GM12878 (cell line): Measurements from ENCODE around the gene WNT9A. TPM values are rescaled to one million over a fixed set of nuclear protein-coding genes. Genes with fewer than 3 reads are reported as not detected.

Source experiments
- ATAC-seq: fragments of 200-7000 bp; cut with Tn5 transposase; 3 replicates; pipeline ENCODE4 v1.9.1; 2020; ENCODE audit warnings: mild to moderate bottlenecking, moderate library complexity
- BruUV-seq: library from RNA; stranded (reverse); fragments of 400-500 nt; replicated peaks from 2 replicates; lab custom pipeline; 2021; lab: Mats Ljungman, UMichigan
- CTCF ChIA-PET: fragments of 300-600 bp; sonication (Branson Sonifier 250); formaldehyde crosslinking; extraction: SDS; loops from one replicate; lab custom pipeline; 2021; ENCODE audit warnings: inconsistent platforms; lab: Yijun Ruan, JAX
- POLR2A ChIA-PET: fragments of 350-600 bp; formaldehyde crosslinking; extraction: SDS; loops from one replicate; lab custom pipeline; 2021; ENCODE audit warnings: inconsistent platforms; lab: Charles Lee
- RAD21 ChIA-PET: fragments of 300-600 bp; sonication (Branson Sonifier 250); formaldehyde crosslinking; loops from one replicate; lab custom pipeline; 2023; ENCODE audit warnings: antibody characterized with exemption; ENCODE audit not compliant: unreplicated experiment; lab: Charles Lee
- SMC1A ChIA-PET: fragments of 300-600 bp; sonication (Branson Sonifier 250); formaldehyde crosslinking; loops from one replicate; lab custom pipeline; 2023; ENCODE audit not compliant: unreplicated experiment, uncharacterized antibody; lab: Charles Lee
- DNase-seq: peaks from one replicate; pipeline ENCODE4 v3.0.0-alpha.2; 2011; ENCODE audit warnings: low read depth, low spot score
- FAIRE-seq: peaks from 3 replicates; lab custom pipeline; 2011; peaks lifted over from hg19 to GRCh38; lab: Jason Lieb, UNC
- H2AFZ ChIP-seq: 2 replicates; pipeline ENCODE4 v1.6.0; 2011; ENCODE audit warnings: low read depth, low read length, control low read depth; ENCODE audit not compliant: control insufficient read depth
- H3K27ac ChIP-seq: 2 replicates; pipeline ENCODE4 v1.5.1; 2011; ENCODE audit warnings: control low read depth; ENCODE audit not compliant: control insufficient read depth, insufficient read depth
- H3K27me3 ChIP-seq, 2 experiments: replicated peaks in 1 of 2; 2 replicates each; pipeline versions ENCODE4 v1.6.0 to v1.6.1; 2011; ENCODE audit warnings: low read length in 1 of 2; ENCODE audit not compliant: control insufficient read depth in 2 of 2, insufficient read depth in 2 of 2
- H3K36me3 ChIP-seq, 2 experiments: 2 replicates each; pipeline ENCODE4 v1.5.1; 2011; ENCODE audit warnings: low read length in 1 of 2; ENCODE audit not compliant: control insufficient read depth in 2 of 2, insufficient read depth in 2 of 2
- H3K4me1 ChIP-seq: 2 replicates; pipeline ENCODE4 v1.6.1; 2011; ENCODE audit warnings: mild to moderate bottlenecking, low read length, moderate library complexity, mixed read lengths; ENCODE audit not compliant: control insufficient read depth, insufficient read depth
- H3K4me2 ChIP-seq: 2 replicates; pipeline ENCODE4 v1.6.0; 2011; ENCODE audit warnings: control low read depth; ENCODE audit not compliant: control insufficient read depth, insufficient read depth
- H3K4me3 ChIP-seq: fragments of 200-600 bp; sonication (generic); 2 replicates; pipeline ENCODE4 v1.5.1; 2016
- H3K79me2 ChIP-seq: 2 replicates; pipeline ENCODE4 v1.6.0; 2011; ENCODE audit warnings: low read length; ENCODE audit not compliant: control insufficient read depth, insufficient read depth
- H3K9ac ChIP-seq: 2 replicates; pipeline ENCODE4 v1.8.0; 2011; ENCODE audit warnings: low read length, control low read depth, mixed read lengths; ENCODE audit not compliant: control insufficient read depth, insufficient read depth
- H3K9me3 ChIP-seq: replicated peaks from 3 replicates; pipeline ENCODE4 v1.5.1; 2011; ENCODE audit warnings: mild to moderate bottlenecking, low read length; ENCODE audit not compliant: control insufficient read depth, insufficient read depth
- H4K20me1 ChIP-seq: 2 replicates; pipeline ENCODE4 v1.6.0; 2011; ENCODE audit not compliant: control insufficient read depth, insufficient read depth
- ATF2 ChIP-seq: IDR thresholded peaks from 2 replicates; pipeline ENCODE4 v1.6.1; 2012; ENCODE audit warnings: low read length, inconsistent platforms
- E2F8 ChIP-seq: fragments of 450-650 bp; IDR thresholded peaks from 2 replicates; pipeline ENCODE4 v1.6.1; 2018; ENCODE audit warnings: mild to moderate bottlenecking, low read depth, moderate library complexity; ENCODE audit not compliant: partially characterized antibody
- E4F1 ChIP-seq: fragments of 450-650 bp; IDR thresholded peaks from 2 replicates; pipeline ENCODE4 v1.6.1; 2018; ENCODE audit warnings: borderline replicate concordance, mild to moderate bottlenecking; ENCODE audit not compliant: partially characterized antibody
- ELK1 ChIP-seq: IDR thresholded peaks from 2 replicates; pipeline ENCODE4 v1.6.1; 2012; ENCODE audit warnings: low read depth, low read length, improper control_type of control experiment
- HDAC2 ChIP-seq: fragments of 200-600 bp; sonication (generic); IDR thresholded peaks from 2 replicates; pipeline ENCODE4 v1.6.1; 2017
- KDM1A ChIP-seq: fragments of 200-600 bp; sonication (generic); IDR thresholded peaks from 2 replicates; pipeline ENCODE4 v1.6.1; 2016; ENCODE audit warnings: borderline replicate concordance
- MEF2B ChIP-seq: fragments of 450-650 bp; IDR thresholded peaks from 2 replicates; pipeline ENCODE4 v1.6.1; 2018; ENCODE audit warnings: mild to moderate bottlenecking, moderate library complexity; ENCODE audit not compliant: partially characterized antibody, poor library complexity, severe bottlenecking
- MYB ChIP-seq: fragments of 150-350 bp; IDR thresholded peaks from 2 replicates; pipeline ENCODE4 v1.6.1; 2014; ENCODE audit warnings: mild to moderate bottlenecking, low read depth, low read length, borderline replicate concordance
- PKNOX1 ChIP-seq: fragments of 450-650 bp; IDR thresholded peaks from 2 replicates; pipeline ENCODE4 v1.6.1; 2016; ENCODE audit warnings: mild to moderate bottlenecking
- POLR2A ChIP-seq: IDR thresholded peaks from 2 replicates; pipeline ENCODE4 v1.6.1; 2011; ENCODE audit warnings: low read depth, mild to moderate bottlenecking, low read length
- POLR2AphosphoS2 ChIP-seq: IDR thresholded peaks from 2 replicates; pipeline ENCODE4 v1.6.1; 2011; ENCODE audit warnings: low read depth, mild to moderate bottlenecking, low read length, improper control_type of control experiment, moderate library complexity
- SP1 ChIP-seq: IDR thresholded peaks from one replicate; pipeline ENCODE4 v1.6.1; 2011; ENCODE audit warnings: low read depth, low read length
- STAT1 ChIP-seq: fragments of 450-650 bp; conservative IDR thresholded peaks from 2 replicates; pipeline ENCODE4 v1.6.1; 2014; ENCODE audit warnings: antibody characterized with exemption, mild to moderate bottlenecking
- SUPT20H ChIP-seq: IDR thresholded peaks from 2 replicates; pipeline ENCODE4 v1.6.1; 2011; ENCODE audit warnings: low read depth, mild to moderate bottlenecking, low read length, moderate library complexity, borderline replicate concordance; ENCODE audit not compliant: control insufficient read depth
- ZNF384 ChIP-seq: IDR thresholded peaks from 2 replicates; pipeline ENCODE4 v1.6.1; 2012; ENCODE audit warnings: low read depth, mild to moderate bottlenecking, low read length, improper control_type of control experiment, borderline replicate concordance
- WGBS: methylation state at CpG from one replicate; pipeline ENCODE4 v1.1.6; 2016; ENCODE audit warnings: low lambda C conversion rate; ENCODE audit not compliant: insufficient replicate concordance, insufficient coverage; ENCODE audit errors: missing lambda C conversion rate; 5-methylcytosine and 5-hydroxymethylcytosine counted together
- in situ Hi-C: fragments of 300-500 bp; cut with MboI; formaldehyde crosslinking; loops from 9 replicates; pipeline ENCODE4 v1.14.3; 2018; ENCODE audit warnings: mixed read lengths
- intact Hi-C: fragments of 100-400 bp; cut with micrococcal nuclease; formaldehyde crosslinking; loops from one replicate; pipeline ENCODE4 v1.14.2; 2022; ENCODE audit not compliant: unreplicated experiment
- polyA plus RNA-seq, 11 experiments: library from polyadenylated mRNA; depleted of rRNA in 4 of 11; unstranded in 6 of 11; stranded (reverse) in 5 of 11; fragments of >200 nt; fragmentation: Nextera tagmentation in 4 of 11; fragmentation: Illumina TruSeq in 1 of 11; extraction: Ambion mirVana in 4 of 11; extraction: Trizol in 1 of 11; gene quantifications; 1 replicate in 1 of 11; 2 replicates in 10 of 11; pipeline versions ENCODE4 v1.2.1 to v1.2.3, GENCODE V29; 2011 to 2016; ENCODE audit warnings: inconsistent platforms in 2 of 11, missing spikeins in 2 of 11, low read depth in 1 of 11
- total RNA-seq, 4 experiments: library from RNA; depleted of rRNA in 3 of 4; stranded (reverse); fragments of >200 nt in 3 of 4; fragmentation: Illumina TruSeq in 1 of 4; extraction: Trizol in 1 of 4; gene quantifications; 2 replicates each; pipeline versions ENCODE4 v1.2.1 to v1.2.3, GENCODE V29; 2013 to 2021

WNT9A gene
- total and polyA plus RNA-seq, 10 of the 15 experiments (the other 5 are each of a cell fraction or from before 2014, with no cell fraction given), result not detected

GRCh38 chr1:227938276-227938675 is 9.5 kb downstream of the WNT9A start (continued):
- TF ChIP-seq HDAC2 (no peak), POLR2A (no peak), ZNF384 (no peak), KDM1A (no peak)

- H3K79me2 ChIP-seq, result no peaks in the 10 kb centered on the region
- no peaks in the 10 kb centered on the region; the same call in 1 of the 2 replicates for H4K20me1 ChIP-seq
- no peak for FAIRE-seq
- POLR2A ChIA-PET, result no interaction called here
- H2AFZ ChIP-seq, result no peak overlapping the region
- RAD21 ChIA-PET, result no interaction called here
- no peaks in the 10 kb centered on the region for H3K36me3 ChIP-seq
- WGBS, result 14% methylated on average over 7 of the region's 7 CpGs
- BruUV-seq, result no TSS peak
- H3K27me3 ChIP-seq, result no peaks in the 10 kb centered on the region; a peak in 2 of 4 replicates
- H3K4me2 ChIP-seq, result no peak overlapping the region
- no peaks in the 10 kb centered on the region for H3K9me3 ChIP-seq
- intact Hi-C loops (no loop called here), in situ Hi-C loops (no loop called here)
- H3K9ac ChIP-seq, result no peak overlapping the region
- SMC1A ChIA-PET, result no interaction called here
- ATAC-seq, result no peak
- DNase-seq, result no peak
- CTCF ChIA-PET, result no interaction called here
- no peak overlapping the region for H3K27ac ChIP-seq
- no peaks in the 10 kb centered on the region for H3K4me1 ChIP-seq
- no peak overlapping the region for H3K4me3 ChIP-seq
- TF ChIP-seq SP1, result no peak
- TF ChIP-seq MEF2B, result no peak
- no peak for TF ChIP-seq STAT1
- no peak for TF ChIP-seq PKNOX1
- TF ChIP-seq MYB, result no peak
- TF ChIP-seq E4F1, result no peak
- no peak for TF ChIP-seq E2F8
- TF ChIP-seq ATF2, result no peak
- no peak for TF ChIP-seq POLR2AphosphoS2
- no peak for TF ChIP-seq SUPT20H
- no peak for TF ChIP-seq ELK1
Measured at GRCh38 chr1:227937838-227938145, 9.9 kb downstream of the WNT9A start.
